Upper lobe of left lung (tissue), 6 donors: ENCODE results near the gene DYSF. TPM values are rescaled to one million over a fixed set of nuclear protein-coding genes. Genes with fewer than 3 reads are reported as not detected.

ENCODE experiments used
- ATAC-seq, 2 donors: fragments of 200-7000 bp; cut with Tn5 transposase; one replicate each; pipeline ENCODE4 v1.9.1; 2022; ENCODE audit warnings: mild to moderate bottlenecking in 2 of 2, moderate library complexity in 2 of 2; ENCODE audit not compliant: low FRiP score in 2 of 2
- DNase-seq, 2 donors: peaks; one replicate each; pipeline ENCODE4 v3.0.0-alpha.2; 2019 to 2020
- H3K27ac ChIP-seq, 4 donors: fragments of 200-600 bp; sonication (generic); one replicate each; pipeline ENCODE4 v1.5.1; 2016 to 2019
- H3K27me3 ChIP-seq, 4 donors: fragments of 200-600 bp; sonication (generic); one replicate each; pipeline ENCODE4 v1.5.1; 2017 to 2019
- H3K36me3 ChIP-seq, 4 donors: fragments of 200-600 bp; sonication (generic); one replicate each; pipeline ENCODE4 v1.5.1; 2016 to 2019
- H3K4me1 ChIP-seq, 4 donors: fragments of 200-600 bp; sonication (generic); one replicate each; pipeline ENCODE4 v1.5.1; 2018 to 2019
- H3K4me3 ChIP-seq, 4 donors: fragments of 200-600 bp; sonication (generic); one replicate each; pipeline ENCODE4 v1.5.1; 2017 to 2019; ENCODE audit warnings: mild to moderate bottlenecking in 2 of 4, moderate library complexity in 1 of 4
- H3K9me3 ChIP-seq, 4 donors: fragments of 200-600 bp; sonication (generic); one replicate each; pipeline ENCODE4 v1.5.1; 2018 to 2019
- CTCF ChIP-seq, 6 experiments: fragments of 450-650 bp in 4 of 6; fragments of 200-600 bp in 2 of 6; sonication (generic) in 2 of 6; IDR thresholded peaks; one replicate each; pipeline ENCODE4 v1.5.1; 2016 to 2019; ENCODE audit warnings: antibody characterized with exemption in 6 of 6
- EP300 ChIP-seq, 4 donors: sonication (generic); formaldehyde crosslinking; IDR thresholded peaks; one replicate each; pipeline ENCODE4 v1.5.1; 2017; ENCODE audit warnings: antibody characterized with exemption in 4 of 4, control low read depth in 2 of 4
- POLR2A ChIP-seq, 4 donors: fragments of 450-650 bp; IDR thresholded peaks; one replicate each; pipeline ENCODE4 v1.5.1; 2016 to 2017; ENCODE audit warnings: antibody characterized with exemption in 4 of 4, mild to moderate bottlenecking in 2 of 4
- POLR2AphosphoS5 ChIP-seq, 2 donors: sonication (generic); formaldehyde crosslinking; IDR thresholded peaks; one replicate each; pipeline ENCODE4 v1.5.1; 2017; ENCODE audit warnings: antibody characterized with exemption in 2 of 2
- WGBS, 2 donors: methylation state at CpG; one replicate each; pipeline ENCODE4 v1.1.5; 2017 to 2018; 5-methylcytosine and 5-hydroxymethylcytosine counted together
- total RNA-seq, 6 donors: library from RNA; depleted of rRNA in 4 of 6; stranded (reverse); fragments of >200 nt in 4 of 6; gene quantifications; one replicate each; pipeline versions ENCODE4 v1.1.0 to v1.2.1, GENCODE V29; 2016 to 2021
- donor health status: DM: no; HTN: no; CAD: no; lungs with moderate emphysema.
- donor health status: DM: no; HTN: yes; CAD: no; lungs with severe emphysema.

DYSF gene
- total RNA-seq, 6 donors from 2014 or later = 17.5 to 72.7 (median 42.7) TPM

- Histone ChIP-seq H3K36me3 (peaks cover 0 to 26% (median 0%) of the 10 kb centered on the region in 4 donors), H3K4me3 (no peak overlapping the region), H3K9me3 (no peaks in the 10 kb centered on the region), H3K27ac (no peak overlapping the region), H3K27me3 (no peaks in the 10 kb centered on the region), H3K4me1 (peaks cover 13 to 43% (median 34%) of the 10 kb centered on the region in 4 donors)
- no peak for TF ChIP-seq CTCF (IDR thresholded peaks at IDR 0.05)
- TF ChIP-seq POLR2A (IDR thresholded peaks at IDR 0.05) = no peak
- no peak for TF ChIP-seq POLR2AphosphoS5 (IDR thresholded peaks at IDR 0.05)
- no peak for TF ChIP-seq EP300 (IDR thresholded peaks at IDR 0.05)
- 95 to 100% methylated on average over 3 to 9 of the region's 9 CpGs for WGBS, 2 donors
- ATAC-seq (no peak), DNase-seq (no peak)
Measured at GRCh38 chr2:71600555-71600954, 147.2 kb downstream of the DYSF start.

- peaks cover 0 to 26% (median 0%) of the 10 kb centered on the region in 4 donors for H3K36me3 ChIP-seq
- no peaks in the 10 kb centered on the region for H3K27me3 ChIP-seq
- no peaks in the 10 kb centered on the region for H3K9me3 ChIP-seq
- no peak for TF ChIP-seq EP300 (IDR thresholded peaks at IDR 0.05)
- TF ChIP-seq CTCF (IDR thresholded peaks at IDR 0.05) = no peak
- no peak for TF ChIP-seq POLR2AphosphoS5 (IDR thresholded peaks at IDR 0.05)
- no peak for TF ChIP-seq POLR2A (IDR thresholded peaks at IDR 0.05)
- 90% methylated on average over 9 to 11 of the region's 11 CpGs for WGBS, 2 donors
- DNase-seq (no peak), ATAC-seq (no peak)
- H3K4me1 ChIP-seq = peaks cover 13 to 42% (median 33%) of the 10 kb centered on the region in 4 donors
- H3K27ac ChIP-seq = no peak overlapping the region
- H3K4me3 ChIP-seq = no peak overlapping the region
Measured at GRCh38 chr2:71601136-71602114, 148.1 kb downstream of the DYSF start.

GRCh38 chr2:71602115-71602495 lies 148.7 kb downstream of the DYSF start:
- TF ChIP-seq POLR2A (IDR thresholded peaks at IDR 0.05) = no peak
- TF ChIP-seq POLR2AphosphoS5 (IDR thresholded peaks at IDR 0.05) = no peak
- TF ChIP-seq CTCF (IDR thresholded peaks at IDR 0.05) = no peak
- TF ChIP-seq EP300 (IDR thresholded peaks at IDR 0.05) = no peak
- ATAC-seq (no peak), DNase-seq (no peak)
- peaks cover 14 to 37% (median 31%) of the 10 kb centered on the region in 4 donors for H3K4me1 ChIP-seq
- no peak overlapping the region for H3K4me3 ChIP-seq
- WGBS, 2 donors = 50 to 100% methylated on average over 1 of the region's 1 CpG
- peak overlapping the region in 1 of 4 donors; percentile 79 for H3K27ac ChIP-seq
- H3K36me3 ChIP-seq = peaks cover 0 to 26% (median 0%) of the 10 kb centered on the region in 4 donors
- no peaks in the 10 kb centered on the region for H3K27me3 ChIP-seq
- H3K9me3 ChIP-seq = no peaks in the 10 kb centered on the region

- no peak for ATAC-seq
- no peak for TF ChIP-seq EP300 (IDR thresholded peaks at IDR 0.05)
- no peak for TF ChIP-seq CTCF (IDR thresholded peaks at IDR 0.05)
- TF ChIP-seq POLR2A (IDR thresholded peaks at IDR 0.05) = no peak
- TF ChIP-seq POLR2AphosphoS5 (IDR thresholded peaks at IDR 0.05) = no peak
- Histone ChIP-seq H3K36me3 (peaks cover 0 to 26% (median 0%) of the 10 kb centered on the region in 4 donors), H3K9me3 (no peaks in the 10 kb centered on the region), H3K4me1 (peaks cover 14 to 37% (median 31%) of the 10 kb centered on the region in 4 donors), H3K27me3 (no peaks in the 10 kb centered on the region), H3K27ac (peak overlapping the region in 3 of 4 donors; percentile 4 to 79 (median 45)), H3K4me3 (no peak overlapping the region)
- WGBS, 2 donors = 86 to 96% methylated on average over 3 to 5 of the region's 5 CpGs
- no peak for DNase-seq
Measured at GRCh38 chr2:71602581-71602980, 149.2 kb downstream of the DYSF start.
